ENCODE results near the gene ACSL3.
"Not testable (repeated sequence)": the region's sequence is repeated elsewhere in the genome, so short reads cannot be mapped to it uniquely, and the experiment has no call there.

ACSL3 gene

DNA sequence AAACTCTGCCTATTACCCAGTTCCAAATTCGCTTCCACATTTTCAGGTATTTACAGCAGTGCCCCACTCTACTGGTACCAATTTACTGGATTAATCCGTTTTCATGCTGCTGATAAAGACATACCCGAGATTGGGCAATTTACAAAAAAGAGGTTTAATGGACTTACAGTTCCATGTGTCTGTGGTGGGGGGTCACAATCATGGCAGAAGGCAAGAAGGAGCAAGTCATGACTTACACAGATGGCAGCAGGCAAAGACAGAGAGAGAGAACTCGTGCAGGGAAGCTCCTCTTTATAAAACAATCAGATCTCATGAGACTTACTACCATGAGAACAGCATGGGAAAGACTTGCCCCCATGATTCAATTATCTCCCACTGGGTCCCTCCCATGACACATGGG is 129.4 kb downstream of the ACSL3 start:
- not testable (repeated sequence) for DNase-seq (ENCODE audit: low read depth, low spot score); H3K4me3 ChIP-seq (ENCODE audit: low read length)

DNA sequence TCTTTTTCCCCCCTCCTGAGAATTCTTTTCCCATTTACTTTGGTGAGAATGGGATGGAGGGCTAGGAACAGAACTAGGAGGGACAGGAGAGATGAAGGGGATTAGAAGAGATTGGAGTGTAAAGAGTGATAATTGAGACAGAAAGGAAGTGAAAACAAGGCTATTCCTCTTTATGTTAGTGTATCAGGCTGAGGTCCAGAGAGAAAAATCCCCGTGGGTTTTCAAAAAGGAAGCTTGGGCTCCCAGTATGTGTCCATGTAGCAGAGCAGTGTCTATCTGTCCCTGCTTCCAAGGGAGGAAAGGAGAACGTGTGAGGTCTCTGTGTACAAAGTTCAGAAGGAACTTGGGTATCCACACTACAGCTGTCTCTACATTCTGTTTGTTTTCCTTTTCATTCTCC is 131.3 kb downstream of the ACSL3 start:
- no peak overlapping the region for H3K4me3 ChIP-seq (ENCODE audit: low read length)
- no peak for DNase-seq (ENCODE audit: low read depth, low spot score)

Data from Jurkat, Clone E6-1 (cell line).